GM19438 (cell line): Measurements from ENCODE around the gene RYR3.

Source experiments
- ATAC-seq: cut with Tn5 transposase; IDR thresholded peaks from one replicate; pipeline ENCODE4 v1.9.1; 2021; ENCODE audit warnings: low read depth; ENCODE audit not compliant: unreplicated experiment

The RYR3 gene

DNA sequence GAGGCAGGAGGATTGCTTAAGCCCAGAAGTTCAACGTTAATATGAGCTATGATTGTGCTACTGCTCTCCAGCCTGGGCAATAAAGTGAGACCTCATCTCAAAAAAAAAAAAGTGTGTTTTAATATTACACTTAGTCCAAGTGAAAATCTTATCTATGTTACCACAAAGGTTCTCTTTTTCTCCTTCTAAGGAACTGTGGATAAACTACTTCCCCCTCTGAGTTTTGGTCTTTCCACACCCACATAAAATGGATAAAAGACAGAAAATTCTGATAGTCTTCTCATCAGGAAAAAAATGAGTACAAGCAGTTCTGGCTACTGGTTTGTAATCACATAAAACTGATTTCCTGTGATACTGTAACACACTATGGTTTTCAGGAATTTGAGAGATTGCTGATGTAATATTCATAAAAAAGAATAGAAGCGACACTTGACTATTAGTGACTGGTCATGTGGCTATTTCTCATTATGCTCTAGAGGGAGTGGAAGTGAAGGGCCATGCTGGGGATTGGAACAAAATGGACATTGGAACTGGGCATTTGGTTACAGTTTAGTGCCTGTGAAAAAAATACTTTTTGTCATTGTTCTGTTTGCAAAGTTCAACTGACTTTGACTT, 68.2 kb downstream of the RYR3 start:
- no peak for ATAC-seq

DNA sequence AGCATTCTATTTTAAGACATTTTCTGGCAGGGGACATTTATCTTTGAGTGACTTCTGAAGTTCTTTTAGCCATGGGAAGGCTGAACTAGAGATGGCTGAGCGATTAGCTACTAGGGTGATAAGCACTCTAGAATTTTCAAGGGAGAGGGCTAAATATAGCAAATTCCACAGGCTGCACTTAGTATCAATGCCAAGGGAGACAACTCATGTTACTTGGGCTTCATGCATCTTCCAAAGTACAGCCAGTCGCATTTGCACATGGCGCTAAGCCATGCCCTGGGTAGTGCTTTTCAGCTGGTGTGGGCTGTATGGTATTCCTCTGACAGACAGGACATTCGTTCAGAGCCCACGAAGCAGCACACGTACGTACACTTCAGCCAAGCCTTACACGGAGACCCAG, 69.6 kb downstream of the RYR3 start:
- no peak for ATAC-seq

DNA sequence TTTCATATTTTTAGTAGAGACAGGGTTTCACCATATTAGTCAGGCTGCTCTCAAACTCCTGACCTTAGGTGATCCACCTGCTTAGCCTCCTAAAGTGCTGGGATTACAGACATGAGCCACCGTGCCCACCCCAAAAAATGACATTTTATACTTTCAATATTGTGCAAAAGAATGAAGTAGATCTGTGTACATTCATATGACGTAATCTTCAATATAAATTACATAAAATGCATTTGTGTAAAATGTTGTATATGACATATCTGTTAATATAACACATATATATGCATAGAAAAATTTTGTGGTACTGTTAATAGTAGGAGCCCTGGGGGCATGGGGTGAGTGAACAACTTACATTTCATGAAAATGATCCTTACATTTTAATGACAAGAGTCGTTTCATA, 71.7 kb downstream of the RYR3 start:
- ATAC-seq: no peak

DNA sequence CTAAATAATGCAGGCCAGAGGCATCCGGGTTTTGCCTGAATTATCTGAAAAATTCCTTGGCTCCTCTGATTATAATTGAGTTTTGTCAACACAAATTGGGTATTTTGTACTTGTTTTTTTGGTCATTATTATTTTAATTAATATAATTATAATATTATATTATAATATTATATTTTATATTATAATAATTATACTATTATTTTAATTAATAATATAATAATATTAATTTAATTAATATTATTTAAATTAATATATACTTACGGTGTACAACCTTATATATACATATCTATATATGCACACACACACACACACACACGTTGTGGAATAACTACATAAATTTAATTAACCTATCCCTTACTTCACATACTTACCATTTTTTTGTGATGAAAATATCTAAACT, 73.5 kb downstream of the RYR3 start:
- ATAC-seq: no peak

DNA sequence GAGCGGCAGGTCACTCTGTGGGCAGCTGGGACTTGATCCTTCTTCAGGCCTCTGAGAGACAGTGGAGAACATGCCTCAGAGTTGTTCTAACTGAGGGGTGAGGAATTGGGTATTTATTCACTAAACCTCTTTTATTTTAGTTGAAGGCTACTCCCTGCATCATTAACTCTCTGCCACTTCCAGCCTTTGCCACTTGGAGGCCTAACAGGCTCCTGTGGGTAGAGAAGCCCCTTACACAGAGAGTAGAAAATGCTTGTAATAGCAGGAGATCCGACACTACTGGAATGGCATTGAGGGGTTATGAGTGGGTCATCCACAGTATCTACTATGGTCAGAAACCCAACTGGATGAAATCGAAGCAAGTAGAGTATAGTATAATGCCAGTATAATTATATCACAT, 81.7 kb downstream of the RYR3 start:
- ATAC-seq: no peak

DNA sequence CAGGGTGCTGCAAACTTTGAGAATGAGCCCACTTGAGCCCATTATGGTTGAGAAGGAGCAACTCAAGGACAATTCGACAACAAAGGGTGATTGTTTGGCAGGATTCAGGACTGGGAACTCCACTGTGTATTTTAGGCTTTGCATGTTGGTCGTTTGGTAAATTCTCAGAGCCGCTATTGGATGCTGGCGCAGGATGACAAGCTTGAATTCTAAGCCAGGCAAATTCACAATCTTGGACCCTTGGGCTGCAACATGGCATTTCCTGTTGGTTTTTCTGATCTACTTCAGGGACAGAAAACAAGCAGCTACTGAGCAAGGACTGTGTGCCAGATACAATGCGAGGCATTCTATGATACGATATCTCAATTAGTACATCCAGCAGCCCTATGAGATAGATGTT, 82.8 kb downstream of the RYR3 start:
- no peak for ATAC-seq

DNA sequence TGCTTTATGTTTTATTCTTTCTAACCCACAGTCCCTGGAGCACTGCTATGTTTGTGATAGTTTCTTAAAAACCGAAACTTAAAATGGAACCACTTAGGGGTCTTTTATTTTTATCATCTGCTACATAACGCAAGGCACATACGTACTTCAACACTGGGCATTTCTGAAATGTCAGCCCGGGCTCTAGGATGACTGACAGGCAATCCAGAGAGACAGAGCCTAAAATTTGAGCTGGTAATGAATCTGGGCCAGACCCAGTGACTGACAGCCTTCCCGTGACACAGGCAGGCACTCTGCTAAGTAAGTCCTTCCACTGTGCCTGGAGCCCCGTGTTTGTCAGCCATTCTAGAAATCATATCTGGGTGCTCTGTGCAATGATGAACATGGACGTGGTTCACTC, 84.6 kb downstream of the RYR3 start:
- ATAC-seq: no peak

DNA sequence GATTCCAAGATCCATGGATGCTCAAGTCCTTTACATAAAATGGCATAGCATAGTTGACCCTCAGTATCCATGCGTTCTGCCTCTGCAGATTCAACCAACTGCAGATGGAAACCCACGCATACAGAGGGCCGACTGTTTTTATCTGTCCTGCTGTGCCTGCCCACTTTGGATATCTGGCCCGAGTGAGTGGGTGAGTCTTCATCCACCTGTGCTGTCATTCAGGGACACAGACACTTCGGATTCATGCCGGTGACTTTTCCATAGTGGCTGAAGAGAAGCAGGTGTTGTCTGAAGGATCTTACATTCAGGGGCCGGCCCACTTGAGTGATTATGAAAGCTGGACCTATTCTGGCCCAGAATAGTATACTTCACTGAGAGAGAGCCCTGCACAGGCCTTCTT, 85.1 kb downstream of the RYR3 start:
- ATAC-seq: no peak

- ATAC-seq: no peak
These were observed 85.7 kb downstream of the RYR3 start for GRCh38 chr15:33396475-33396874.

- ATAC-seq: no peak
These were observed 87.8 kb downstream of the RYR3 start for GRCh38 chr15:33398555-33398954.

GRCh38 chr15:33400941-33401340, 90.2 kb downstream of the RYR3 start:
- ATAC-seq: no peak

- no peak for ATAC-seq
These were observed 91.8 kb downstream of the RYR3 start for GRCh38 chr15:33402600-33402999.

DNA sequence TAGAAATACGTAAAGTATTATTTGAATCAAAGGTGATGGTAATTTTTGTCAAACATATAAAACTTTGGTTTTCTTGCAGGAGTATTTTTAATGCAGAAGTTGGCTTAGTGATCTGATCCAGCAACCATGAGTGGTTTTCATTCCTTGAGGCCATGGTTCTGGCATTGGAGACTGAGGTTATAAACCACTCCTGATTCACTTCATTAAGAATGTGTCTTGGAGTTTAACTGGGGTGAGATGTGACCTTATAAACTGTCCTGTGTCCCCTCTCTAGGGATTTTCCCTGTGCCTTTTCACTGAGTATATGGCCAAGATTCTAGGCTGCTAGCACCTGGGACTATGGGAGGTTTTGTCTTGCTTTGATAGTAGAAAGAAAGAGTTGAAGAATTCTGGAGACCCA, 94.3 kb downstream of the RYR3 start:
- ATAC-seq: no peak

- no peak for ATAC-seq
These were observed 101.1 kb downstream of the RYR3 start for GRCh38 chr15:33411596-33412540.

- ATAC-seq: no peak
These were observed 108.9 kb downstream of the RYR3 start for GRCh38 chr15:33419701-33420100.

DNA sequence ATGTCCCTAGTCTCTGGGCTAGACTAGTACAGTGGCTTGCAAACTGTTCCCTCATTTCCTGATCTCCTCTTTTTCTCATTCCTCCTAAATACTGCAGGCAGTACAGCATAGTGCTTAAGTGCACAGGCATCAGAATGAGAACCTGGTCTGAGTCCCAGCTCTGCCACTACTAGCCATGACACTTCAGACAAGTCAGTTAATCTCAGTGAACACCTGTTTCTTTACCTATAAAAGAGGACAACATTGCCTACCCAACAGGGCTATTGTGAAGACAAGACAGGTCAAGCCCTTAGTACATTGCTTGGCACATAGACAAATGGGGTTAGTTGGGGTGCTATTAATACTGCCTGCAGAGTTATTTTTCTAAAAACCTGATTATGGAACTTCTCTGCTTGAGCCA, 113.3 kb downstream of the RYR3 start:
- no peak for ATAC-seq

GRCh38 chr15:33425142-33425541, 114.4 kb downstream of the RYR3 start:
- no peak for ATAC-seq

GRCh38 chr15:33430577-33430976, 119.8 kb downstream of the RYR3 start:
- no peak for ATAC-seq

- ATAC-seq: no peak
These were observed 123.1 kb downstream of the RYR3 start for GRCh38 chr15:33433821-33434220.

GRCh38 chr15:33438396-33438795, 127.6 kb downstream of the RYR3 start:
- no peak for ATAC-seq

GRCh38 chr15:33440900-33441299, 130.1 kb downstream of the RYR3 start:
- no peak for ATAC-seq

DNA sequence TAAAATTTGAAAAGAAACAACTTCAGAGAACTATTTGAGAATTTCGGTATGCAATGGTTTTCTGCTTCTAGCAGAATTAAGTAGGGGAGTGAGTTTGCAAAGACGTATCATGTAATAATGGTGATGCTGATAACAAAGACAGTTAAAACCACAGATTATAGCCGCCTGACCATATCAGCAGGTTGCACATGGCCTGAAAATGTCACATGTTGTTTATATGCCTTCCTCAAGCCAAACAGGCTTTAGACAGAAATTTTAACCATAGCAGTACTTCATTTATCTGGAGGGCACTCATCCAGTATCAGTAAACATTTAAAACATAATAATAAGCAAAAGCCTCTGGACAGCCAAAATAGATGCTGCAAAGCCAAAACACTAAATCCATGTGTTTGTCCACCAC, 131.7 kb downstream of the RYR3 start:
- ATAC-seq: no peak
